Neural cell (in vitro differentiated cells): ENCODE data around the gene LSM4. TPM values are rescaled to one million over a fixed set of nuclear protein-coding genes. Genes with fewer than 3 reads are reported as not detected.

Experiments
- H2AFZ ChIP-seq: fragments of 200-600, 300-800 bp; sonication (generic), shearing (Covaris generic); 2 replicates; pipeline ENCODE4 v1.6.0; 2014; ENCODE audit warnings: low read depth, mild to moderate bottlenecking, antibody characterized with exemption, low read length, moderate library complexity
- H3F3A ChIP-seq: fragments of 200-600 bp; shearing (Covaris generic); 2 replicates; pipeline ENCODE4 v1.6.1; 2016; ENCODE audit warnings: mild to moderate bottlenecking, moderate library complexity, mixed read lengths, antibody characterized with exemption, low read length; ENCODE audit not compliant: insufficient read depth, poor library complexity, severe bottlenecking
- H3K27ac ChIP-seq: fragments of 200-600, 300-800 bp; sonication (generic), shearing (Covaris generic); 2 replicates; pipeline ENCODE4 v1.5.1; 2014; ENCODE audit warnings: mild to moderate bottlenecking, low read length, moderate library complexity
- H3K27me3 ChIP-seq: fragments of 300-800, 200-600 bp; sonication (generic), shearing (Covaris generic); 2 replicates; pipeline ENCODE4 v1.6.0; 2014; ENCODE audit warnings: mild to moderate bottlenecking, low read depth, low read length, moderate library complexity; ENCODE audit not compliant: insufficient read depth
- H3K36me3 ChIP-seq: fragments of 300-800, 200-600 bp; sonication (generic), shearing (Covaris generic); 2 replicates; pipeline ENCODE4 v1.5.1; 2014; ENCODE audit warnings: mild to moderate bottlenecking, antibody characterized with exemption, low read length, moderate library complexity; ENCODE audit not compliant: insufficient read depth
- H3K4me2 ChIP-seq: fragments of 300-800, 200-600 bp; sonication (generic), shearing (Covaris generic); 2 replicates; pipeline ENCODE4 v1.6.0; 2014; ENCODE audit warnings: mild to moderate bottlenecking, low read length
- H3K4me3 ChIP-seq: fragments of 300-800, 200-600 bp; sonication (generic), shearing (Covaris generic); 2 replicates; pipeline ENCODE4 v1.5.1; 2014; ENCODE audit warnings: mild to moderate bottlenecking, low read length, moderate library complexity
- H3K79me2 ChIP-seq: fragments of 200-600 bp; shearing (Covaris generic); replicated peaks from 2 replicates; pipeline ENCODE4 v1.6.0; 2014; ENCODE audit warnings: mild to moderate bottlenecking, low read length, moderate library complexity; ENCODE audit not compliant: insufficient read depth
- H3K9ac ChIP-seq: fragments of 300-800, 200-600 bp; sonication (generic), shearing (Covaris generic); 2 replicates; pipeline ENCODE4 v1.6.1; 2016; ENCODE audit warnings: mild to moderate bottlenecking, low read length, mixed read lengths
- H3K9me2 ChIP-seq: fragments of 200-600 bp; shearing (Covaris generic); 2 replicates; pipeline ENCODE4 v1.6.1; 2016; ENCODE audit warnings: mild to moderate bottlenecking, low read length, mixed read lengths; ENCODE audit not compliant: insufficient read depth
- H3K9me3 ChIP-seq: fragments of 200-600, 300-800 bp; sonication (generic), shearing (Covaris generic); 2 replicates; pipeline ENCODE4 v1.6.1; 2016; ENCODE audit warnings: mild to moderate bottlenecking, mixed run types, low read length, moderate library complexity, mixed read lengths
- H4K20me1 ChIP-seq: fragments of 200-600 bp; shearing (Covaris generic); 2 replicates; pipeline ENCODE4 v1.6.1; 2016; ENCODE audit warnings: mild to moderate bottlenecking, mixed run types; ENCODE audit not compliant: insufficient read depth
- EP300 ChIP-seq: fragments of 450-650 bp; conservative IDR thresholded peaks from 2 replicates; pipeline ENCODE4 v1.6.1; 2014; ENCODE audit warnings: antibody characterized with exemption, mild to moderate bottlenecking, moderate library complexity; ENCODE audit not compliant: poor library complexity, severe bottlenecking
- EZH2 ChIP-seq: fragments of 200-600, 300-800 bp; shearing (Covaris generic), sonication (generic); IDR thresholded peaks from 2 replicates; pipeline ENCODE4 v1.6.1; 2014; ENCODE audit warnings: antibody characterized with exemption, low read length, borderline replicate concordance, mild to moderate bottlenecking; ENCODE audit not compliant: insufficient read depth, poor library complexity, severe bottlenecking
- MXI1 ChIP-seq: fragments of 450-650 bp; conservative IDR thresholded peaks from 2 replicates; pipeline ENCODE4 v1.6.1; 2014; ENCODE audit warnings: antibody characterized with exemption, mild to moderate bottlenecking; ENCODE audit not compliant: poor library complexity, severe bottlenecking
- POLR2AphosphoS5 ChIP-seq: IDR thresholded peaks from 2 replicates; pipeline ENCODE4 v1.6.1; 2012
- RAD21 ChIP-seq: fragments of 450-650 bp; conservative IDR thresholded peaks from 2 replicates; pipeline ENCODE4 v1.6.1; 2014; ENCODE audit warnings: antibody characterized with exemption, mild to moderate bottlenecking, moderate library complexity
- SMC3 ChIP-seq: fragments of 450-650 bp; conservative IDR thresholded peaks from 2 replicates; pipeline ENCODE4 v1.6.1; 2014; ENCODE audit warnings: antibody characterized with exemption, mild to moderate bottlenecking, moderate library complexity; ENCODE audit not compliant: poor library complexity
- TAF1 ChIP-seq: IDR thresholded peaks from 2 replicates; pipeline ENCODE4 v1.6.1; 2012; ENCODE audit warnings: low read depth
- polyA plus RNA-seq: library from polyadenylated mRNA; depleted of rRNA; stranded (reverse); fragments of >200 nt; gene quantifications from 2 replicates; pipeline ENCODE4 v1.2.3, GENCODE V29; 2014
- TF ChIP-seq, protein P1 (sequence below): fragments of 450-650 bp; IDR thresholded peaks from 2 replicates; pipeline ENCODE4 v1.5.1; 2014; ENCODE audit warnings: antibody characterized with exemption, mild to moderate bottlenecking, moderate library complexity; ENCODE audit not compliant: poor library complexity, severe bottlenecking
- TF ChIP-seq, protein P2 (sequence below): IDR thresholded peaks from 2 replicates; pipeline ENCODE4 v1.6.1; 2012; ENCODE audit warnings: borderline replicate concordance

LSM4 gene
- polyA plus RNA-seq, 1 donor from 2014 or later: 382 TPM

DNA sequence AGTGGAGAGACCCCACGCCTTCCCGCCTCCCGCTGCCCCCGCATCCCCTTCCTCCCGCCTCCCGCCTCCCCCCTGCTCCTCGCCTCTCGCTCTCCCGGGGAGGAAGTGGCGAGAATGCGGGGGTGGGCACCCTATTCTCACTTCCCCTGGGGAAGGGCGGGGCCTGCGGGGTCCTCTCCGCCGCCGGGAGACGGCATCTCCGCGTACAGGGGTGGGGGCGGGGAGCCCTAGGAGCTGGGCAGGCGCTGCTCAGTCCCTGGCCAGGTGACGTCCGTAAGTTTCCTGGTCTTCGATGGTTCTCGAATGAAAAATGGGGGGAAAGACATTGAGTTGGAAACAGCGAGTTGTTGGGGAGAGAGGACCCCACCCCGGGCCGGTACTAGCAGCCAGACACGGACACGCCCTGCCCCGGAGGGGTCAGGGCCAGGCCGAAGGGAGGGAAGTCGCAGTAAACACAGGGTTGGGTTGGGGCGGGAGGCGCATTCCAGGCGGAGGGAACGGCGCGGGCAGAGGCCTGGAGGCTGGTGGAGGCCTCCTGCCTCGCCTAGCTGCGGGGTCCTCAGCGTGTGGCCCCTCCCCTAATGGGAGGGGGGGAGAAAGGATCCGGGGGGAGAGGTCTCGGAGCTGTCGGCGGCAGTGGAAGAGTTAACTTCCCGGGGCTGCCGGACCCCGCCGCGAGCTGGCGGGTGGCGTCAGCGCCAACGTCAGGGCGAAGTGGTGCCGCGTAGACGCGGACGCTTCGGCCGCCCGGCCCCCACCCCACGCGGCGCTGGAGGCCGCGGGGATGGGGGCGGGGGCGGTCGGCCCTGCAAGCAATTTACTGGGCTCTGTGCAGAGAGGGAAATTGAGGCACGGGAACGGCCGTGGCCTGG, 31.1 kb downstream of the LSM4 start:
- peak overlapping the region; percentile 68 for H3K9ac ChIP-seq
- no peaks in the 10 kb centered on the region for H3K36me3 ChIP-seq
- no peaks in the 10 kb centered on the region for H4K20me1 ChIP-seq
- peak overlapping the region; percentile 63 for H3K4me3 ChIP-seq
- TF ChIP-seq SMC3 (no peak), EZH2 (no peak), MXI1 (no peak), EP300 (peak; percentile 30), POLR2AphosphoS5 (peak; percentile 38), TAF1 (no peak), RAD21 (no peak)
- TF ChIP-seq, protein P1, sequence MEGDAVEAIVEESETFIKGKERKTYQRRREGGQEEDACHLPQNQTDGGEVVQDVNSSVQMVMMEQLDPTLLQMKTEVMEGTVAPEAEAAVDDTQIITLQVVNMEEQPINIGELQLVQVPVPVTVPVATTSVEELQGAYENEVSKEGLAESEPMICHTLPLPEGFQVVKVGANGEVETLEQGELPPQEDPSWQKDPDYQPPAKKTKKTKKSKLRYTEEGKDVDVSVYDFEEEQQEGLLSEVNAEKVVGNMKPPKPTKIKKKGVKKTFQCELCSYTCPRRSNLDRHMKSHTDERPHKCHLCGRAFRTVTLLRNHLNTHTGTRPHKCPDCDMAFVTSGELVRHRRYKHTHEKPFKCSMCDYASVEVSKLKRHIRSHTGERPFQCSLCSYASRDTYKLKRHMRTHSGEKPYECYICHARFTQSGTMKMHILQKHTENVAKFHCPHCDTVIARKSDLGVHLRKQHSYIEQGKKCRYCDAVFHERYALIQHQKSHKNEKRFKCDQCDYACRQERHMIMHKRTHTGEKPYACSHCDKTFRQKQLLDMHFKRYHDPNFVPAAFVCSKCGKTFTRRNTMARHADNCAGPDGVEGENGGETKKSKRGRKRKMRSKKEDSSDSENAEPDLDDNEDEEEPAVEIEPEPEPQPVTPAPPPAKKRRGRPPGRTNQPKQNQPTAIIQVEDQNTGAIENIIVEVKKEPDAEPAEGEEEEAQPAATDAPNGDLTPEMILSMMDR: no peak
- TF ChIP-seq, protein P2, sequence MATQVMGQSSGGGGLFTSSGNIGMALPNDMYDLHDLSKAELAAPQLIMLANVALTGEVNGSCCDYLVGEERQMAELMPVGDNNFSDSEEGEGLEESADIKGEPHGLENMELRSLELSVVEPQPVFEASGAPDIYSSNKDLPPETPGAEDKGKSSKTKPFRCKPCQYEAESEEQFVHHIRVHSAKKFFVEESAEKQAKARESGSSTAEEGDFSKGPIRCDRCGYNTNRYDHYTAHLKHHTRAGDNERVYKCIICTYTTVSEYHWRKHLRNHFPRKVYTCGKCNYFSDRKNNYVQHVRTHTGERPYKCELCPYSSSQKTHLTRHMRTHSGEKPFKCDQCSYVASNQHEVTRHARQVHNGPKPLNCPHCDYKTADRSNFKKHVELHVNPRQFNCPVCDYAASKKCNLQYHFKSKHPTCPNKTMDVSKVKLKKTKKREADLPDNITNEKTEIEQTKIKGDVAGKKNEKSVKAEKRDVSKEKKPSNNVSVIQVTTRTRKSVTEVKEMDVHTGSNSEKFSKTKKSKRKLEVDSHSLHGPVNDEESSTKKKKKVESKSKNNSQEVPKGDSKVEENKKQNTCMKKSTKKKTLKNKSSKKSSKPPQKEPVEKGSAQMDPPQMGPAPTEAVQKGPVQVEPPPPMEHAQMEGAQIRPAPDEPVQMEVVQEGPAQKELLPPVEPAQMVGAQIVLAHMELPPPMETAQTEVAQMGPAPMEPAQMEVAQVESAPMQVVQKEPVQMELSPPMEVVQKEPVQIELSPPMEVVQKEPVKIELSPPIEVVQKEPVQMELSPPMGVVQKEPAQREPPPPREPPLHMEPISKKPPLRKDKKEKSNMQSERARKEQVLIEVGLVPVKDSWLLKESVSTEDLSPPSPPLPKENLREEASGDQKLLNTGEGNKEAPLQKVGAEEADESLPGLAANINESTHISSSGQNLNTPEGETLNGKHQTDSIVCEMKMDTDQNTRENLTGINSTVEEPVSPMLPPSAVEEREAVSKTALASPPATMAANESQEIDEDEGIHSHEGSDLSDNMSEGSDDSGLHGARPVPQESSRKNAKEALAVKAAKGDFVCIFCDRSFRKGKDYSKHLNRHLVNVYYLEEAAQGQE: no peak
- no peaks in the 10 kb centered on the region for H3K9me3 ChIP-seq
- peak overlapping the region; percentile 44 for H3K27ac ChIP-seq
- no peaks in the 10 kb centered on the region for H3F3A ChIP-seq
- H3K9me2 ChIP-seq: no peaks in the 10 kb centered on the region
- no peaks in the 10 kb centered on the region for H3K27me3 ChIP-seq
- peak overlapping the region; percentile 39 for H3K4me2 ChIP-seq
- no peak overlapping the region for H2AFZ ChIP-seq
- H3K79me2 ChIP-seq: no peaks in the 10 kb centered on the region

DNA sequence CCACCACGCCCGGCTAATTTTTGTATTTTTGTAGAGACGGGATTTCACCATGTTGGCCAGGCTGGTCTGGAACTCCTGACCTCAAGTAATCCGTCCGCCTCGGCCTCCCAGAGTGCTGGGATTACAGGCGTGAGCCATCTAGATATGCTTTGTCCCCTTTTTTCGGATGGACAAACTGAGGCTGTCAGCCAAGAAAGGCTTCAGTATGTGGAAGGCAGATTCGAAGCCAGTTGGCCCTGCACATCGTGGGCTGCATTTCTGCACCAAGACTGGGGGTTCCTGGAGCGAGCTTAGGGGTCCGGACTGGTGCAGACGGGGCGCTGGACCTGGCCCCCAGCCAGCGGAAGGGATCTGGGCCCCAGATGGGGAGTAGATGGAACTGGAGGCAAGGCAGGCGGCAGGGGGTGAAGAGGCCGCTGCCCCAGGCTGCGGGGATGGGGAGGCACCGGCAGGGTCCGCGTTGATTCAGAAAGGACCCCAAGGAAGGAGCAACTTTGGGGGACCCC, 31.8 kb downstream of the LSM4 start:
- Histone ChIP-seq H2AFZ (no peak overlapping the region), H3K79me2 (no peaks in the 10 kb centered on the region), H3K36me3 (no peaks in the 10 kb centered on the region), H3K9me3 (no peaks in the 10 kb centered on the region), H3K27me3 (no peaks in the 10 kb centered on the region), H4K20me1 (no peaks in the 10 kb centered on the region), H3K9ac (peak overlapping the region; percentile 68), H3K9me2 (no peaks in the 10 kb centered on the region), H3K4me3 (peak overlapping the region; percentile 63), H3K4me2 (no peak overlapping the region), H3F3A (no peaks in the 10 kb centered on the region), H3K27ac (no peak overlapping the region)
- TF ChIP-seq MXI1 (no peak), EZH2 (no peak), SMC3 (no peak), RAD21 (no peak), EP300 (no peak), TAF1 (no peak)
- TF ChIP-seq, protein P2: no peak
- TF ChIP-seq, protein P1: no peak
